OCI-LY7 (cell line): Measurements from ENCODE around the gene FBXO11. TPM values are rescaled to one million over a fixed set of nuclear protein-coding genes. Genes with fewer than 3 reads are reported as not detected.

ENCODE experiments used
- BruUV-seq: library from RNA; stranded (reverse); fragments of 400-500 nt; replicated peaks from 2 replicates; lab custom pipeline; 2021; lab: Mats Ljungman, UMichigan
- CTCF ChIA-PET: fragments of 300-600 bp; sonication (Branson Sonifier 250); formaldehyde crosslinking; loops from one replicate; lab custom pipeline; 2022; ENCODE audit warnings: antibody characterized with exemption; ENCODE audit not compliant: unreplicated experiment; lab: Charles Lee
- POLR2A ChIA-PET: fragments of 300-600 bp; sonication (Branson Sonifier 250); formaldehyde crosslinking; loops from one replicate; lab custom pipeline; 2022; ENCODE audit warnings: antibody characterized with exemption; lab: Charles Lee
- DNase-seq: peaks from one replicate; pipeline ENCODE4 v3.0.0-alpha.2; 2015; ENCODE audit warnings: low spot score
- H2AFZ ChIP-seq: fragments of 200-600 bp; sonication (generic), shearing (Covaris generic); 2 replicates; pipeline ENCODE4 v1.6.1; 2014; ENCODE audit warnings: mild to moderate bottlenecking, antibody characterized with exemption, low read length, moderate library complexity
- H3K27ac ChIP-seq: fragments of 200-600 bp; sonication (generic); 2 replicates; pipeline ENCODE4 v1.5.1; 2014; ENCODE audit warnings: mixed run types, low read depth, mild to moderate bottlenecking, moderate library complexity, low read length, inconsistent platforms; ENCODE audit not compliant: poor library complexity, severe bottlenecking
- H3K36me3 ChIP-seq: fragments of 200-600 bp; sonication (generic); 2 replicates; pipeline ENCODE4 v1.6.1; 2014; ENCODE audit warnings: mild to moderate bottlenecking, antibody characterized with exemption, low read length, moderate library complexity, mixed read lengths; ENCODE audit not compliant: insufficient read depth
- H3K4me1 ChIP-seq: fragments of 200-600 bp; sonication (generic); 2 replicates; pipeline ENCODE4 v1.5.1; 2014; ENCODE audit warnings: mild to moderate bottlenecking, low read length; ENCODE audit not compliant: insufficient read depth, poor library complexity, severe bottlenecking
- H3K4me2 ChIP-seq: fragments of 200-600 bp; sonication (generic); 2 replicates; pipeline ENCODE4 v1.6.1; 2014; ENCODE audit warnings: mild to moderate bottlenecking, low read length
- H3K4me3 ChIP-seq: fragments of 200-600 bp; sonication (generic); 2 replicates; pipeline ENCODE4 v1.5.1; 2014; ENCODE audit warnings: mild to moderate bottlenecking, low read depth, low read length; ENCODE audit not compliant: poor library complexity, severe bottlenecking
- H3K79me2 ChIP-seq: fragments of 200-600 bp; sonication (generic); 2 replicates; pipeline ENCODE4 v1.6.1; 2016; ENCODE audit warnings: low read depth, mild to moderate bottlenecking, low read length, moderate library complexity, mixed read lengths; ENCODE audit not compliant: insufficient read depth
- H3K9me2 ChIP-seq: fragments of 200-600 bp; sonication (generic); 2 replicates; pipeline ENCODE4 v1.6.1; 2016; ENCODE audit warnings: mild to moderate bottlenecking, low read length, mixed read lengths; ENCODE audit not compliant: insufficient read depth
- H3K9me3 ChIP-seq: fragments of 200-600 bp; sonication (generic); 2 replicates; pipeline ENCODE4 v1.6.1; 2014; ENCODE audit warnings: mild to moderate bottlenecking, mixed run types, low read length, mixed read lengths
- H4K20me1 ChIP-seq: fragments of 200-600 bp; sonication (generic); 2 replicates; pipeline ENCODE4 v1.6.1; 2014; ENCODE audit warnings: mild to moderate bottlenecking, antibody characterized with exemption, low read length, moderate library complexity, mixed read lengths; ENCODE audit not compliant: insufficient read depth
- EZH2phosphoT487 ChIP-seq: fragments of 200-600 bp; sonication (generic); IDR thresholded peaks from 2 replicates; pipeline ENCODE4 v1.6.1; 2018; ENCODE audit warnings: low read depth, borderline replicate concordance, mild to moderate bottlenecking, mixed run types, antibody characterized with exemption, low read length, moderate library complexity, mixed read lengths
- intact Hi-C: fragments of 100-400 bp; cut with micrococcal nuclease; formaldehyde crosslinking; loops from one replicate; pipeline ENCODE4 v1.10.0; 2022; ENCODE audit not compliant: unreplicated experiment
- total RNA-seq, 2 experiments: library from RNA; depleted of rRNA in 1 of 2; stranded (reverse); fragments of >200 nt in 1 of 2; shearing (Covaris generic) in 1 of 2; gene quantifications; 2 replicates each; pipeline ENCODE4 v1.2.3, GENCODE V29; 2014 to 2022
- TF ChIP-seq, protein P1 (sequence below): fragments of 200-600 bp; sonication (generic); conservative IDR thresholded peaks from 2 replicates; pipeline ENCODE4 v1.5.1; 2014; ENCODE audit warnings: mild to moderate bottlenecking, antibody characterized with exemption, low read length, moderate library complexity, mixed read lengths

Gene FBXO11
- total RNA-seq, 2 experiments from 2014 or later, result 31.9 to 73.2 TPM

GRCh38 chr2:47868611-47869352, 37.5 kb downstream of the FBXO11 start:
- Histone ChIP-seq H3K79me2 (peaks cover 85% of the 10 kb centered on the region), H3K9me3 (no peaks in the 10 kb centered on the region), H3K9me2 (no peaks in the 10 kb centered on the region), H4K20me1 (peaks cover 27% of the 10 kb centered on the region), H3K4me2 (no peak overlapping the region), H3K36me3 (peaks cover 47% of the 10 kb centered on the region), H3K4me3 (no peak overlapping the region), H2AFZ (no peak overlapping the region), H3K4me1 (peaks cover 32% of the 10 kb centered on the region), H3K27ac (no peak overlapping the region)
- no peak for TF ChIP-seq EZH2phosphoT487
- TF ChIP-seq, protein P1, sequence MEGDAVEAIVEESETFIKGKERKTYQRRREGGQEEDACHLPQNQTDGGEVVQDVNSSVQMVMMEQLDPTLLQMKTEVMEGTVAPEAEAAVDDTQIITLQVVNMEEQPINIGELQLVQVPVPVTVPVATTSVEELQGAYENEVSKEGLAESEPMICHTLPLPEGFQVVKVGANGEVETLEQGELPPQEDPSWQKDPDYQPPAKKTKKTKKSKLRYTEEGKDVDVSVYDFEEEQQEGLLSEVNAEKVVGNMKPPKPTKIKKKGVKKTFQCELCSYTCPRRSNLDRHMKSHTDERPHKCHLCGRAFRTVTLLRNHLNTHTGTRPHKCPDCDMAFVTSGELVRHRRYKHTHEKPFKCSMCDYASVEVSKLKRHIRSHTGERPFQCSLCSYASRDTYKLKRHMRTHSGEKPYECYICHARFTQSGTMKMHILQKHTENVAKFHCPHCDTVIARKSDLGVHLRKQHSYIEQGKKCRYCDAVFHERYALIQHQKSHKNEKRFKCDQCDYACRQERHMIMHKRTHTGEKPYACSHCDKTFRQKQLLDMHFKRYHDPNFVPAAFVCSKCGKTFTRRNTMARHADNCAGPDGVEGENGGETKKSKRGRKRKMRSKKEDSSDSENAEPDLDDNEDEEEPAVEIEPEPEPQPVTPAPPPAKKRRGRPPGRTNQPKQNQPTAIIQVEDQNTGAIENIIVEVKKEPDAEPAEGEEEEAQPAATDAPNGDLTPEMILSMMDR, result no peak
- POLR2A ChIA-PET, result interaction anchor here (0.6 to 1.5 kb wide), 4 partner anchors 9 to 1566 kb away, joined by 3 to 5 read pairs (median 4); no protein-coding TSS in a partner anchor
- DNase-seq, result no peak
- CTCF ChIA-PET, result no interaction called here
- no TSS peak for BruUV-seq
- intact Hi-C loops, result no loop called here

GRCh38 chr2:47867205-47867604, 39.1 kb downstream of the FBXO11 start:
- no TSS peak for BruUV-seq
- H3K9me3 ChIP-seq, result no peaks in the 10 kb centered on the region
- H2AFZ ChIP-seq, result no peak overlapping the region
- peak overlapping the region; percentile 28 for H3K4me2 ChIP-seq
- ChIA-PET POLR2A (interaction anchor here (0.7 to 1.5 kb wide), 8 partner anchors 8 to 604 kb away, joined by 3 to 5 read pairs (median 4); no protein-coding TSS in a partner anchor), CTCF (no interaction called here)
- H4K20me1 ChIP-seq, result peaks cover 27% of the 10 kb centered on the region
- peaks cover 87% of the 10 kb centered on the region for H3K79me2 ChIP-seq
- H3K4me1 ChIP-seq, result peaks cover 32% of the 10 kb centered on the region
- intact Hi-C loops, result no loop called here
- peak; percentile 25 for DNase-seq
- H3K9me2 ChIP-seq, result no peaks in the 10 kb centered on the region
- TF ChIP-seq, protein P1, result no peak
- no peak for TF ChIP-seq EZH2phosphoT487
- no peak overlapping the region for H3K27ac ChIP-seq
- peaks cover 36% of the 10 kb centered on the region for H3K36me3 ChIP-seq
- no peak overlapping the region for H3K4me3 ChIP-seq

DNA sequence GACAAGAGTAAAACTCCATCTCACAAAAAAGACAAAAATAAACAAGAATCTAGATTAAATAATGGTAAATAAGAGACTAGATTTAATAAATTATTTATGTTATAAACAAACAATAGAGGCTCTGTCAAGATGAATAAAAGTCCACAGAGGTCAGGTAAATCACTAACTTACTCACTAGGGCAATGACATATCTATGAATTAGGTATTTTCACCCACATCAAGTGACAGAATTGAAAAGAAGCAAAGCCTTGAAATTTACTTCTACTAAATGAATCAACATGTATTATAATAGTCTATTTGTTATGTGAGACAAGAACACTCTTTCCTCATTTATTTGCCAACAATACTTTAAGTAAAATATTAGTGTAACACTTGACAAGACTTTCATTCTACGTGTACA, 41.7 kb downstream of the FBXO11 start:
- ChIA-PET CTCF (no interaction called here), POLR2A (no interaction called here)
- intact Hi-C loops, result no loop called here
- Histone ChIP-seq H3K4me3 (peak overlapping the region; percentile 38), H3K27ac (peak overlapping the region; percentile 28), H4K20me1 (peaks cover 27% of the 10 kb centered on the region), H3K79me2 (peaks cover 92% of the 10 kb centered on the region), H3K9me2 (no peaks in the 10 kb centered on the region), H3K36me3 (peaks cover 13% of the 10 kb centered on the region), H3K9me3 (no peaks in the 10 kb centered on the region), H2AFZ (no peak overlapping the region), H3K4me2 (peak overlapping the region; percentile 55), H3K4me1 (peaks cover 32% of the 10 kb centered on the region)
- no peak for DNase-seq
- BruUV-seq, result no TSS peak
- TF ChIP-seq, protein P1, result no peak
- TF ChIP-seq EZH2phosphoT487, result no peak
